HG02610 (cell line): Measurements from ENCODE around the gene TMEM132E.

Source experiments
- ATAC-seq: cut with Tn5 transposase; IDR thresholded peaks from one replicate; pipeline ENCODE4 v1.9.1; 2021; ENCODE audit warnings: mild to moderate bottlenecking, moderate library complexity; ENCODE audit not compliant: unreplicated experiment

TMEM132E gene

DNA sequence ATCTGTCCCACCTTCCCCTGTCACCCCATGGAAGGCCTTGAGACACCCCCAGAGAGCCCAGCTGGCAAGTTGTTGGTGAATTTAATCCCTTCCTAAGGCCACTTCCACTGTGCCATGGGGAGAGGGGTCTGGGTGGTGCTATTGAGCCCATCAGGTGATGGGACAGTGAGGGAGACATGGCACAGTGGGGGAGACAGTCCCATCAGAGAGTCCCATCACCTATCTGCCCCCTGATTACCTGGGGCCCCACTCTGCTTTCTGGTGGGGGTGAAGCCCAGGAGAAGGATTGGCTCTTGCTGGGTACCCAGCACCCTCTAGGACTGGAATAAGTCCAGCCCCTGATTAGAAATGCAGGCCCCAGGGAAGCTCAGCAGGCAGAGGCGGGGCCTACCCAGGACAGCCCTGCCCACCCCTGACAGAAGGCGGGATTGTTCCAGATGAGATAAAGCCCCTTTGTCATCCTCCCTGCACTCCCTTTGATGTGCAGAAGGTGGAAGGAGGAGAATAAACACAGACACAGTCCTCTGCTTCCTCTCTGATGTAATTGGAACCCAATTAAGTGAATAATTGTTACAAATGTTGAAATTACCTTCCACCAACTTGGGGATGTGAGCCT lies 18.9 kb downstream of the TMEM132E start:
- no peak for ATAC-seq

DNA sequence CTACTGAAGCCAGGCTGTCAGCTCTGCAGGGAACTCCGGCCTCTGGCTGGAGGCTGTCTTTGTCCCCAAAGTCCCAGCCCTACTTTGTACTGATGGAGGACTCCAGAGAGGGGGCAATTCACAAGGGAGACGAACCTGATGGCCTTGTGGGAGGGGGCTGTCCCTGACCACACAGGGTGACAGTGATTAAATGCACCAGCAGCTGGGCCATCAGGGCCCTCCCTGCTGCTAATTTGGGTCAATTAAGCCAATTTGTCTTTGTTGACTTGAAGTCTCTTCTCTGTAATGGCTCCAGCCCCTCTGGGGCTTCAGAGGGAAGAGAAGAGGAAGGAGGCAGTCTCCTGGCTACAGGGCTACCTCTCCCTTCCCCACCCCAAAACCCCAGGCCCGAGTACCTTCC lies 22.0 kb downstream of the TMEM132E start:
- no peak for ATAC-seq

DNA sequence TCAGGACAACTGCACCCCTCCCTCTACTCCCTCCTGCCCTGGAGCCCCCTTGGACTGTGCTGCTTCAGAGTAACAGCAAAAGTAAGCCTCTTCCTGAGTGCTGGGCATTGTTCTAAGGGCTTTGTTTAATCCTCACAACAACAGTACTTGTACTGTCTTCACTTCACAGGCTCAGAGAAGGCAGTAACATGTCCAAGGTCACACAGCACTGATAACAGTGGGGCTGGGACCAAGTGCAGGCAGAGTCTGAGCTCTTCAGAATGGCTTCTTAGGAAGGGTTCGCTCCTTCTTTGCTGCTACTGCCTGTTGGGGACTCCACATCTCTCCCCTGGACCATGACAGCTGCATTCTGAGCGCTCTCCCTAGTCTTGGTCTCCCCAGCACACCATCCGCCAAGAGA lies 24.6 kb downstream of the TMEM132E start:
- ATAC-seq = no peak

DNA sequence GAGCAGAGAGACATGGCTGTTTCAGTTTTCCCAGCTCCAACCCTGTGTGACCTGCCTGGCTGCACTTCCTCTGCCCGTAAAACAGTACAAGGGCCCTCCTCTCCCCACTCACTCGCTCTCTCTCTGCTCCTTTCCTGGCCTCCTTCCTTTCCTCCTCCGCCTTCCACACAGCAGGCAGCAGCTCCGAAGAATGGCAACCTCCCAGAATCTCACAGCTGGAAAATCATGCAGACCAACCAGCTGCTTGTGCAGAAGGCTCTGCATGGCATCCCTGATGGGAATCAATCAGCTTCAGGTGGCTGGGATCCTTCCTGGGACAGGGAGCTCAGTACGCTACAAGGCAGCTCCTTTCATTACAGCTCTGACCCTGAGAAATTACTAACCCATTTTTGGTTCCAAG lies 27.4 kb downstream of the TMEM132E start:
- ATAC-seq = no peak

DNA sequence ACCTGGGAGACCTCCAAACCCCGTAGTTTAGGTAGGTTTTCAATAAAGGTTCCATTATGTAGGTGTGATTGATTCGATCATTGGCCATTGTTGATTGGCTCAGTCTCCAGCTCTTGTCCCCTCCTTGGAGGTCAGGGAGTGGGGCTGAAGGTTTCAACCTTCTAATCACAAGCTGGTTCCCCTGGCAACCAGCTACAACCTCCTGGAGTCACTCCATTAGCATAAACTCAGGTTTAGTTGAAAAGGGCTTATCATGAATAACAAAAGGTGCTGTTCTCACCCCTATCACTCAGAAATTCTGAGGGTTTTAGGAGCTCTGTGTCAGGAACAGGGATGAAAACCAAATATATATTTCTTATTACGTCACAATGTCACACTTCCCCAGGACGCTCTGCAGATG lies 28.5 kb downstream of the TMEM132E start:
- ATAC-seq = no peak

DNA sequence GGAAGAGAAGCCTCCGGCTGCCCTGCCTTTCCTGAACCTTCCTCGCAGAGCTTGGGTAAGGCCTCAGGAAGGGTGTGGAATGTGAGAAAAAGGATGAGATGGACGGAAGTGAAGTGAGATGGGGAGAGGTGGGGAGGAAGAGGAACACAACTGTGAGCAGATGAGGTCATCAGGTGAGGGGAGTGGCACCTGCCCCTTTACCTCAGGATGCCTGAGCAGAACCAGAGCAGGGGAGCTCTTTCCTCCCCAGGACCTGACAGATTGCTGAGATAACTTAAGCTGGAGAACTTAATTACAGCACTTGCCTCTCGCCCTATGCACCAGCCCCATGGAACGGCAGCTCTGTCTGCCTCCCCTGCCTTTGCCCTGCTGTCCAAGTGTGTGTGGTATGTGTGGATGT lies 29.8 kb downstream of the TMEM132E start:
- ATAC-seq = no peak

DNA sequence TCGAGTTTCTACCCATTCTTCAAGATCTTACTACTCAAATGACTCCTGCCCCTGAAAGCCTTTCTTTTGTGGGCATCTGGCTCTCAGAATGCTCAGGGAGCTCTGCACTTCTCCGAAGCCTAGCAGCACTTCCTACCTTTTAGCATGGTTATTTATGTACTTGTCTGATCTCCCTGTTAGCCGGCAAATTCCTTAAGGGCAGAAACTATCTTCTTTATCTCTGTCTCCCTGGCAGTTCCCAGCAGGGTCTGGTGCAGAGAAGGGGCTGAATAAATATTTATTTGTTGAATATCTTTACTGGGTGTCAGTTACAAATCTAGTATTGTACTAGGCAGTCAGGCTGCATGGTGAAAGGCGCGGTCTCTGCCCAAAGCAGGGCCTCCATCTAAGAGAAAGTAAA lies 30.7 kb downstream of the TMEM132E start:
- ATAC-seq = no peak

DNA sequence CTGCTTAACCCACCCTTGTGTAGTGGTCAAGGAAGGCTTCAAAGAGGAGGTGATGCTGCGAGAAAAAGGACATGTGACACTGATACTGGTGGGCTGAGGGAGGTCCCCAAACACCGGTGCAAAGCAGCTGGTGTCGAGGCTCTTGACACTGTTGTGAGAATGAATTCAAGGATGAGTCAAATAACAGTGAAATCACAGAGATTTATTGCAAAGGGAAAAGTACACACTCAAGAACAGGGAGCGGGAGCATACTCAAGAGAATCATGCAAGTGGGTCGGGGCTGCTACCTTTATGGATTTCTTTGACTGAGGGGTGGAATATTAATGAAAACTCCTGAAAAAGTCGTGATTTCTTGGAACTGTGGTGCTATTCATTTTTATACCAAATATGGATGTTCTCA lies 31.1 kb downstream of the TMEM132E start:
- no peak for ATAC-seq

DNA sequence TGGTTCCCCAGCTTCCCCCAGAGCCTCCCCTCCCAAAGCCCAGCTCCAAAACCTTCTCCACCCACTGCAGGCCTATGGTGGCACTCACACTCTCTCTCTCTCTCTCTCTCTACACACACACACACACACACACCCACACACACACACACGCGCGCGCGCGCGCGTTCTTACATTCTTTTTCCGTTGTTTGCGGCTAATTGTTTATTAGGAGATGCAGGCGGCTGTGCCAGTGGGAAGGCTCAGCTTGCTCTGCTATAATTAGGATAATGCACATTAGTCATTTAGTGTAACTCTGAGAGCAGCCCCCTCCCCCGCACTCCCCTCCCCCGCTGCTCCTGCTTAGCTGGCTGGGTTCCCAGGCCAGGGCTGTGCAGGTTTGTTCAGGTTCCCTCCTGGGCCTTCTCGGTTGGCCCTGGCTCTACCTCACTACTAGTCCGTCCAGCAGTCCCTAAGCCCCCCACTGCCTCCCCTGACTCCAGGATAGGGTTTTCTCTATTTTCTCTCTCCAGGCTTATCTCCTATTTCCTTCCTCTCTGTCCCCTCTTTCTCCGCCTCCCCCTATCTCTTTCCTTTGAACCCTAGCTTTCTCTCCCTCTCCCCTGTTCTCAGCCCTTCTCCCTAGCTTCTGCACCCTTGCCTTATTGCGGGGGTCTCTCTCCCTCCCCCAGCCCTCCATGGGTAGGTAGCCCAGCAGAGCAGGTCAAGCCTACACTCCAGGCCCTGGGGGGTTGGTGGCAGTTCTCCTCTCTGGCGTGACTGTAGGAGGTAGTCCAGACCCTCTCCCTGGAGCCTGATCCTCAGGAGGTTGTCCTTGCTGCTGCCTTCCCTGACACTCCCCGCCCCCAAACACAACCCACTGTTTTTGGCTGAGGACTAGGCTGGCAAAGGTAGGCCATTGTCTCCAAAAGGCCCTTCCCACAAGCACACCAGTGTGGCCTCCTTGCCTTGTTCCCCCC lies 34.0 kb downstream of the TMEM132E start:
- no peak for ATAC-seq

DNA sequence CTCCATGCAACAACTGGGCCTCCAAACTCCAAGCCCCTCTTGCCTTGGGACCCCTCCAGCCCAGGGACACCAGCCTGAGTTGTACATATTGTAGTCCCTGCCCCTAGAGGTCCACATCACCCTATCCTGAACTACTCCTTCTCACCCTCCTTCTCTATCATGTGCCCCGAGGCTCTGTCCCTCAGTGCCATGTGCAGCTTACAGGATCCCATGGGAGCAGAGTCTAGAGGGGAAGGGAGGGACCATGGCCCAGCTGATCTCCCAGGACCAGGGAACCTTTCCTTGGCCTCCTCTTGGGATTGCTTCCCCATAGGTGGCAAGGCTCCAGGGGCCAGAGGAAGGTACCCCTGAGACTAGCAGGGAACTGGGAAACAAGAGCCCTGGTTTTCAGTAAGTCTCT lies 35.3 kb downstream of the TMEM132E start:
- no peak for ATAC-seq

DNA sequence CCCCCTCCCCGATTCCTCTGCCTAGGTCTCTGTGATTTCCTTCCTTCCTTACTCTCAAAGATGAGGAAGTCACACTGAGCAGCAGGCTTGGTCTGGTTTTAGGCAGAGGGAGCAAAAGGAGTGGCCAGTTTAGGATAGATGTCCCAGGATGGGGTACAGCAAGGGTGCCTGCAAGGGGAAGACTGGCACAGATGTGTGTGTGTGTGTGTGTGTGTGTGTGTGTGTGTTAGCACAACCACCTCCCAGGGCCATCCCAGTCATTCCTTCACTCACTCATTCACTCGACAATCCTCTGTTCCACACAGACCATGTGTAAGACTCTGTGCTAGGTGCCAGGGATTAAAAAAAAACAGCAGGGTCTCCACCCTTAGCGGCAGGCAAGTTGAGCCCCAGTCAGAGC lies 35.9 kb downstream of the TMEM132E start:
- ATAC-seq = no peak

DNA sequence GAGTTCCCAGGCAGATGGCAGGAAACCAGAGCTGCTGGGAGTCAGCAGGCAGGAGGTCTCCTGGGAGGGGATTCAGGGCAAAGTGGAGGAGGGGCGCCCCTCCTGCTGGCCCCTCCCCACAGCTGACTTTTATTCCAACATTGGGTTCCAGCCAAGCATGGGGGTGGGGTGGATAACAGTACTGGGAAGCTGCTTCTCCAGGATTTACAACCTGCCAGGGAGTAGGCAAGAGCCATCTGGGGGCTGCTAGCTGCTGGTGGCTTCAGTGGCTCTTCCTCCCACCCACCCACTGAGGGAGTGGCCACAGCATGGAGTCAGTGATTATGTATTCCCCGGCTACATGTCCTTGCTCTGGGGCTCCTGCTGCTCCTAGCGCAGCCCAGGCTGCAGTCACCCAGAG lies 36.8 kb downstream of the TMEM132E start:
- no peak for ATAC-seq

DNA sequence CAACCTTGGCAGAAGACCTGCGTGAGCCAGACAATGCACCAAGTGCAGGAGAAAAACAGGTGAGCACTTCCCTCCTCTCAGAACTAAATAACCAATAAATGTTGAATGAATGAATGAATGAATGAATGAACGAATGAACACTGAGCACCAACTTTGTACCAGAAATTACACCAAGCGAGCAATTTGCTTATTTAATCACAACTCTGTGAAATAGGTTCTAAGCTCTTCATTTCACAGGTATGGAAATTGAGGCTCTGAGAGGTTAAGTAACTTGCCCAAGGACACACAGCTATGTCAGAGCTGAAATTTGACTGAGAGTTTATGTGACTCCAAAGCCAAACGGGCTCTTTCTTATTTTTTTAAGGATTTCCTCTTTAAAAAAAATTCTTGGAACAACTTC lies 38.0 kb downstream of the TMEM132E start:
- no peak for ATAC-seq

DNA sequence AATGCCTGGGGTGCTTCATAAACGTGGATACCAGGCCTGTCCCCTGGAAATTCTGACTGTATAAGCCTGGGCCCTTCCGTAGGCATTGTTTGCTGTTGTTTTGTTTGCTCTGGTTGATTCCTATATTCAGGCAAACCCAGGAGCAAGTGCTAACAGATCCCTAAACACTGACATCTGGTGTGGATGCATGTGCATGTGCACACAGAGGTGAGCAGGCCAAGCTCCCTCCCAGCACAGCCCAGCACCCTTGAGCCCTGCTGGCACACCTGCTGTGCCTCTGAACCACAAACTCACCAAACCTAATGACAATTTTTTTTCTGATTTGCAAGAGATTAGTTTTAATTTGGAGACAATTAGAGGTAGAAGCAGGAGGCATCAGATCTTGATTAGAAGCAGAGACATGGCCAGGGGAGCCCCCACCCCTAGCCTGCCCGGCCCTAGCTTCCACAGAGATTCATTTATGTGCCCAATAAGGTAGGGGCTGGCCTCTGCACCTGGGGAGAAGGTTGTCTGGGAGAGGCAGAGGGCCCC lies 40.4 kb downstream of the TMEM132E start:
- no peak for ATAC-seq

DNA sequence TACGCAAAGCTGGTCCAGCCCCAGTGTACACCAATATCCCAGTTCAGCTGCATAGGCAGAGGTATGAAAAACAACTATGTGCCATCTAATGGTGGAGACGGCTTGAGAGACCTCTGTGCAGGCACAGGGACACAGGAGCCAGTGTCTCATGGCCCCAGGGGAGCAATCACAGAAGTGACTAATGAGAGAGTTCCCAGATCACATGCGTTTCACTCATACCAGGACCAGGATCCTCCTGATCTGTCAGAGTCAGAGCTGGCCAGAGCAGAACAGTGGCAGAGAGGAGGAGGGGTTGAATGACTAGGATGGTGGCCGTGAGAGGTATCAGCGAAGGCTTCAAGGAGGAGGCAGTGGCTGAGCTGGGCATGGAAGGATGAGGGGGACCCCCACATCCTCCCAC lies 41.1 kb downstream of the TMEM132E start:
- ATAC-seq = no peak

DNA sequence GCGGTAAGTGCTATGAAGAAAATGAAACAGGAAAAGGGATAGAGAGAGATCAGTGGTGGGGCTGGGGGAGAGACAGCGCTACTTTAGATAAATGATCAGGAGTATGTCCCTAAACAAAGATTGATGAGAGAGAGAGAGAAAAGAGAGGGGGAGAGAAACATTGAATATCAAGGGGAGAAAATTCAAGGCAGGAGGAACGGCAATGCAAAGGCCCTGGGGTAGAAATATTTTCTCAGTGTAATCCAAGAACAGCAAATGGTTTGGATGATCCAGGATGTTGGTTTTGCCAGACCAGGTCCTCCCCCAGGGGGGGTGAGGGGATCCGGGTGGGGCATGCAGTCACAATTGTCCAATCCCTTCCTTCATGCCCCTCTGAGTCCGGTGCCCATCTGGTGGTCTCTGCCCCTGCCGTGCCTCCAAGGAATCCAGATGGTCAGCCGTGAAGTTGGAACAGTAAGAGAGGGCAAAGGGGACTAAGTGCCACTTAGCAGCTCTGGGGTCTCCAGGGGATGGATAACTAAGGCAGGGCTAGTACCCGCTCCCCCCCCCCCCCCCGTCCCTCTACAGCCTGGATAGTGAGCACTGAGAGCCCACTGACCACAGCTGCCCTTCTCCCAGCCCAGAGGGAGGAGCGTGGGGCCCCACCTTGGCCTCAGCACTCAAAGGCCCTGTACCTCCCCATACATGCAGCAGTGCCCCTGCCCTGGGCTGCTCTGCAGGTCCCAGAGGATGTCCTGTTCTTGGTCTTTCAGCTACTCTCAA lies 43.7 kb downstream of the TMEM132E start:
- ATAC-seq = no peak

DNA sequence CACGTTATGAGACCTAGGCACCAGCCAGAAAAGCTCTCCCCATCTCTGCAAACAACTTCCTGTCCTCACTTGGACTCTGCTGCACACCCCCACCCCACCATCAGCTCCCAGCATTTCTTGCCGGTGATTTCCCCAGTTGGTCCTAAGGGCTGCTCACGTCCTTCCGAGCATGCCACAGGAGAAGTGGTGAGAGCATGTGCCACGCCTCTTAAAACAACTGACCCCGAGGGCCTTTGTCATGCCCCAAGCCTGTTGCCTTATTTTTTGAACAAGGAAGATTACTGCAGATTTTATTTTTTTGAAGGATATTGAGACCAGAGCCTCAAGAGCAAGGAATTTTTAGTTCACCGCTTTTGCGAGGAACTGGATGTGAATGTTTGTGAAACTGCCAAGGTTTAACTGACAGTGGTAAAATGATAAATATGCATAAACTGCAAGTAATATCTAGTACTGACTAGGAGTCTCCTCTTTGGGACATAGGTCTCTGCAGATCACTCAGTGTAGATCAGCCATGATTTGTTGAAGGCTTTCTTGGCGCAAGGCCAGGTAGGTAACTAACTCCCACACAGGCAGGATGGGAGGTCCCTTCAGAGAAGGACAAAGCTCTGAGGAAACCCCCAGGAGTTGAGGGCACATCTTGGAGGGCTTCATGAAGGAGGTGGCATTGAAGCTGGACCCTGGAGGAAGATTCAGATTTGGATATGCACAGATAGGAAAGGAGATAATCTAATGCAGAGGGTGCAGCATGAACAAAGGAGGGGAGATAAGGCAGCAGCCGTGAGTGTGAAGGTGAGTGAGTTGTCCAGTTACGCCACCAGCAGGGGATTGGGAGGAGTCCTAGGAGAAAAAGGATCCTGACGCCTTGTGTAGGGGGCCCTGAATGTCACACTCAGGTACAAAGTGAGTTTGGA lies 44.7 kb downstream of the TMEM132E start:
- no peak for ATAC-seq

DNA sequence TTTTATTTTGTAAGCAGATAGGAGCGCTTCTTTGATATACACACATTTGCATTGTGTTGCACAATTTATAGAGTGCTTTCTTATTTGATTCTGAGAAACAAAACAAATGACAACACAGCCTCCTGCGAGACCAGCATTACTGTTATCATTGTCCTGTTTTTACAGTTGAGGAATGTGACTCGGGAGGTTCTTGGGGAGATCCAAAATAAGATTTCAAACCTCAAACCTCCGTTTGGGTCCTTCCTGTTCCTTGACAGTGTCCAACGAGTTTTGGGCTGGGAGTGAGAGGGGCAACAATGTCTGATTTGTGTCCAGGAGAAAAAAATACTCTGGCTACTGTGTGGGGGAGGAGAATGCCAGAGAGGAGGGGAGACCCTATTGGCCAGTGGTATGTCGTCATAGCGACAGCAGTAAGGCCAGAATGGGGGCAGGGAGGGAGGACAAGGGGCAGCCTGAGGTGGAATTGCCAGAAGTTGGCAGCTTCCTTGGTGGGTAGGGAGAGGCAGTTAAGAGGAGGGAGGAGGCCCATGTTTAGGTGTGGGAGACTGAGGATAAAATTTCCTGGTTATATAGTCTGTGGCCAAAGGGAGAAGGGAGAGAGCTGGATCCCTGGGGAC lies 45.5 kb downstream of the TMEM132E start:
- no peak for ATAC-seq

DNA sequence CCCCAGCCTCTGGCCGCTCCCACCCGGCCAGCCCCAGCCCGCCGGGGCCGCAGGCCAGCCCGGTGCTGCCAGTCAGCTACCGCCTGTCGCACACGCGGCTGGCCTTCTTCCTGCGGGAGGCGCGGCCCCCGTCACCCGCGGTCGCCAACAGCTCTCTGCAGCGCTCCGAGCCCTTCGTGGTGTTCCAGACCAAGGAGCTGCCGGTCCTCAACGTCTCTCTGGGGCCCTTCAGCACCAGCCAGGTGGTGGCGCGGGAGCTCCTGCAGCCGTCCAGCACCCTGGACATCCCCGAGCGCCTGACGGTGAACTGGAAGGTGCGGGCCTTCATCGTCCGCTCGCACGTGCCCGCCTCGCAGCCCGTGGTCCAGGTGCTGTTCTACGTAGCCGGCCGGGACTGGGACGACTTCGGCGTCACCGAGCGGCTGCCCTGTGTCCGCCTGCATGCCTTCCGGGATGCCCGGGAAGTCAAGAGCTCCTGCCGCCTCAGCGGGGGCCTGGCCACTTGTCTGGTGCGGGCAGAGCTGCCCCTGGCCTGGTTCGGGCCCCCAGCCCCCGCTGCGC lies 46.8 kb downstream of the TMEM132E start:
- ATAC-seq = no peak

DNA sequence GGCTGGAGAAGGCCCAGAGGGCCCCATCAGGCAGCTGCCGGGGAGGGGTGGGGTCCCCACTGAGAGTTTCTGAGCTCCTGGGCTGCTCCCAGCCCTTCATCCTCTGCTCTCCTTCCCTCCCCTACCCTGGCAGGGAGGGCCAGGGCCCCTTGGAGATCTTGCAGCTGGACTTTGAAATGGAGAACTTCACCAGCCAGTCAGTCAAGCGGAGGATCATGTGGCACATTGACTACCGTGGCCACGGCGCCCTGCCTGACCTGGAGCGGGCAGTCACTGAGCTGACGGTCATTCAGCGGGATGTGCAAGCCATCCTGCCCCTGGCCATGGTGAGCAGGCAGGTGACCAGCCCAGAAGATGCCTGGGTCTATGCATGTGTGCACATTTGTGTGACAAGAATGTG lies 49.5 kb downstream of the TMEM132E start:
- ATAC-seq = no peak
